GM18858 (cell line): ENCODE data around the gene KLC4.
"Not testable (repeated sequence)": the region's sequence is repeated elsewhere in the genome, so short reads cannot be mapped to it uniquely, and the experiment has no call there.

ENCODE experiments used
- ATAC-seq: cut with Tn5 transposase; IDR thresholded peaks from one replicate; pipeline ENCODE4 v1.9.1; 2021; ENCODE audit not compliant: unreplicated experiment

The KLC4 gene

DNA sequence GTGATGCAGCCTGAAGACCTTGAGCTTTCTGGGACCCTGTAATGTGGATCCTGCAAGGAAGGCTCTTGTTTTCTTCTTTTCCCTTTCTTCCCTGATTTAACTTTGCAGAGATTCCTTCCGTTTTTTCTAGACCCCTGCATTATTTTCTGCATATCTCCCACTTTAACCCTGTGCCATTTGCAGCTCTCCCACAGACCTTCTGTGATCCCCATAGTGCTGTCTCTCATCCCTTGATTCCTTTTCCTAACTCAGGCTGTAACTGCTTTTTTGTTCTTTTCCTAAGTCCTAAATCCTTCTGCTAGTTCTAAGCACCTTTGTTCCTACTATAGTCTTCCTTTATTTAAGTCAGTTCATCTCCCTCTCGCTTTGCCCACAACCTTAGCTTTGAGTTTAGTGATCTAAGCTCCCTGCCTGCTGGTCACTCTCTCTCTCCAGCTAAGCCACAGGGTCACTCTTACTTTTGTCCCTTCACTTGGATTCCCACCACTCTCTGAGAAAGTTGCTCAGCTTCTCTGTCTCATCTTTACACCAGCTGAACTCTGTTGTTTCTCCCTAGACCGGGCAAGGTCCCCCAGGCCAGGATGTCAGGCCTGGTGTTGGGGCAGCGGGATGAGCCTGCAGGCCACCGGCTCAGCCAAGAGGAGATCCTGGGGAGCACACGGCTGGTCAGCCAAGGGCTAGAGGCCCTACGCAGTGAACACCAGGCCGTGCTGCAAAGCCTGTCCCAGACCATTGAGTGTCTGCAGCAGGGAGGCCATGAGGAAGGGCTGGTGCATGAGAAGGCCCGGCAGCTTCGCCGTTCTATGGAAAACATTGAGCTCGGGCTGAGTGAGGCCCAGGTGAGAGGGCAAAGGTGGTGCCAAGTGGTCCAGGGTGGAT, 1.6 kb downstream of the KLC4 start:
- ATAC-seq: no peak

GRCh38 chr6:43061861-43062260, 2.4 kb downstream of the KLC4 start:
- ATAC-seq: no peak

GRCh38 chr6:43062818-43063217, 3.4 kb downstream of the KLC4 start:
- ATAC-seq: no peak

GRCh38 chr6:43070028-43070632, 10.7 kb downstream of the KLC4 start:
- ATAC-seq: no peak

GRCh38 chr6:43074847-43075669, 15.6 kb downstream of the KLC4 start:
- ATAC-seq: no peak

GRCh38 chr6:43075670-43076463, 16.4 kb downstream of the KLC4 start, which contains the start of gene PTK7:
TSS of gene PTK7 (plus strand) at chr6:43076314. CDS start at chr6:43076489, 175 bp downstream.
- no peak for ATAC-seq

- no peak for ATAC-seq
Observed at GRCh38 chr6:43076464-43077332, 17.3 kb downstream of the KLC4 start.

DNA sequence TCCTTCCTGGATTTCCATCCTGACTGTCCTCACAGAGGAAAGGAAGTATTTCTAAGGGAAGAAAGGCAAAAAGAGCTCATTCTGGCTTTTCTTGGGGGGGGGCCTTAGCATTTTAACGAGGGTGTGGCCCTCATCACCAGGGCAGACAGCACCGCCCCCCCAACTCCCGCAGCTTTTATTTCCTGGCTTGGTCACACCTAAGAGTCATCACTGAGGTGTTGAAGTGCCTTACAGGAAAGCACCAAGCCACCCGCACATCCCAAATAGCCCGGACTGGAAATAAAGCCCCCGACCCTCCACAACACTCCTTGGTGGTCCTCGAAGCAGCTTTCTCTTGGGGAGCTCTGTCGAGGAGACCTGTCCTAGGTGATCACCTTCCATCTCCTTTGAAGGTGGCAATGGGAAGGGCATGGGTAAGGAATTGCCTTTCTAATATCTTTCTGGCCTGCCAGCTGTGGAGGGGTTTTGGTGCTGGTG, 17.9 kb downstream of the KLC4 start:
- no peak for ATAC-seq

DNA sequence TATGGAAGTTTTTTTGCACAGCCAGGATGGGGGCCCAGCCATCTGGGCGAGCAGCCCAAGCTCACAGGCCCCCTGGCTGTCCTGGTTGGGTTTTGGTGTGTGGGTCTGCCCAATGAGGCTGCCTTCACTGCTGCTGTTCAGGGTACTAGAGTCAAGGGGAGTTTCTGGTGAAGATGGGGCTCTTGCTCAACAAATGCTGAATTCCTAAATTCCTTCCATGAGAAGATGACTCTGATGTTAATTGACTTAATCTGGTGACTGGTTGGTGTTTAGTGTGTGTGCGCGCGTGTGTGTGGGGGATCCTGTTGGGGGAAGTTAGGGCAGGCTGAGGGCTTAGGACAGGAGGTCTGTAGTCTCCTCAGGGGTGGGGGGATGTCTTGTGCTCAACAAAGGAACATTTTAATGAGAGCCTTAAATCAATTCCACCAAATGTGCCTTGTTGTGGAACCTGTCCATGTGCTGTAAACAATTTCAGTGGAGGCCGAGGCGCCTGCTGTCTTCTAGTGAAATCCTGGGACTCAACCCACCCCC, 18.6 kb downstream of the KLC4 start:
- ATAC-seq: no peak

DNA sequence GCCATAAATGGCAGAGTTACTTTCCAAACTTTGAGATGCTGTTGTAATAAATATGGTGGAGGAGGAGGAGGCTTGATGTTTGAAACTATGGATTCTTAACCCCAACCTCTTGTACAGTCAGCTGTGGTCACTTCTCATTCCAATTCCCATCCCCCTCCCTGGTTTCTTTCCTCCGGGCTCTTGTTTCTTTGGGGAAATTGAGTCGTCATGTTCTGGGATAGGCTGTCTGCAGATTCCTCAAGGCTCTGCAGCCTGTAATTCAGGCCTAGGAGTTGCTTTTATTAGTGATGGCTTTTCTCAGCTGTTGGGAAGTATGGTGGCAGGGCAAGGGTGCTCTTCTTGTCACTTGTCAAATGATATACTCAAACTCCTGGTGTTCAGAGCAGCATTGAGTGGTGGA, 19.3 kb downstream of the KLC4 start:
- no peak for ATAC-seq

DNA sequence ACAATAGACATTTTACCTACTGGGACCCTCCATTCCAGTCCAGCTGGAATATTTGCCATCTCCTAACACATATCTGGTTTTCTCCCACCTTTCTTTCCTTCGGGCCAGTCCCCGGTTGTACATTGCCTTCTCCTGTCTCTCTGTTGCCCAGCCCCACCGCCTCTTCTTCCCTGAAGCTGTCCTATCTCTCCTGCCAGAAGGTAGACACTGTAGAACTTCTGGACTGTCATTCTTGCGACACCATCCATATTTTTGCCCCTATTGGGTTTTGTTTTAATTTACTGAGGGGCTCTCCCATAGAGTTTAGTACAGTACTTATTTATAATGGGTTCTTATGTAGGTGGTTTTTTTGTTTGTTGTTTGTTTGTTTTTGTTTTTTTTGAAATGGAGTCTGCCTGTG, 21.6 kb downstream of the KLC4 start:
- ATAC-seq: no peak

- ATAC-seq: not testable (repeated sequence)
Observed at GRCh38 chr6:43081922-43082321, 22.5 kb downstream of the KLC4 start.

DNA sequence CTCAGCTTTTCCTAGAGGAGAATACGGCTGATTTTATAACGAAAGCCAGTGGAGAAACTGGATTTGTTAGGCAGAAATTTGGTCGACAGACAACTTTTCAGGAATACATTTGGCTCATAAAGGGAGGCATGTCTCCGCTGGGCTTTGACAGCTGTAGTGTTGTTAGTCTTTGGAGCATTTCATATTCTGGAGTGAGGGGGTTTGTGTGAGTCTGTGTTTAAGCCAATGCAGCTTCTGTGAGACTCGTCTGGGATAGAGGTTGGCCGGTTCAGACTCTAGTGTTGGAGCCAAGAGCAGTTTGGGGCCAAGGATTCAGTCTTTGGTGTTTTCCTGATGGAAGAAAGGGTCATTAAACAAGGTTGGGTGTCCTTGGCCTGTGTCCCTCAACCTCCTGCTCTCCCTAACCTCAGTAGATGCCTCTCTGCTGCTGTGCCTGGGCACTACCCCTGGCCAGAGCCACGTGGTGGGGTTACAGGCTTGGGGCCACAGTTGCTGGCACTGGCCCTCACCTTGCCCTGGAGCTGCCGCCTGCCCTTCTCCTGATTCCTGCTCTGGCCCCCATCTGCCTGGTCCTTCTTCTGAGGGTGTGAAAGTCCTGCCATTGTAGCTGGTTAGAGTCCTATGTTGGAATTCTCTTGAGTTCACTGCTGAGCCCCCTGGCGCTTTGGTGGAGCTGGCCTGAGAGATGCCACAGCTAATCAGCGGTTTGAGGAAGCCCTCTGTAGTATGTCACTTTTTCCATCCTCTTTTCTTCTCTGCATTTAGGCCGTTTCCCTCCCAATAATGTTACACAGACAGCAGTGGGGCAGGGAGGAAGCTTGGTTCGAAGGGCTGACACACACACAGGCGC, 23.6 kb downstream of the KLC4 start:
- no peak for ATAC-seq

GRCh38 chr6:43086022-43086658, 26.7 kb downstream of the KLC4 start:
- no peak for ATAC-seq

GRCh38 chr6:43088654-43089056, 29.2 kb downstream of the KLC4 start:
- no peak for ATAC-seq

- ATAC-seq: no peak
Observed at GRCh38 chr6:43089467-43089866, 30.0 kb downstream of the KLC4 start.

- ATAC-seq: no peak
Observed at GRCh38 chr6:43089874-43090558, 30.6 kb downstream of the KLC4 start.
